NCI-H1436 (cell line): Measurements from ENCODE around the gene SPRY4.
"Not testable (repeated sequence)": the region's sequence is repeated elsewhere in the genome, so short reads cannot be mapped to it uniquely, and the experiment has no call there.

Experiments
- DNase-seq: peaks from one replicate; lab custom pipeline; 2025; lab: John Stamatoyannopoulos, UW

SPRY4 gene, protein sequence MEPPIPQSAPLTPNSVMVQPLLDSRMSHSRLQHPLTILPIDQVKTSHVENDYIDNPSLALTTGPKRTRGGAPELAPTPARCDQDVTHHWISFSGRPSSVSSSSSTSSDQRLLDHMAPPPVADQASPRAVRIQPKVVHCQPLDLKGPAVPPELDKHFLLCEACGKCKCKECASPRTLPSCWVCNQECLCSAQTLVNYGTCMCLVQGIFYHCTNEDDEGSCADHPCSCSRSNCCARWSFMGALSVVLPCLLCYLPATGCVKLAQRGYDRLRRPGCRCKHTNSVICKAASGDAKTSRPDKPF

DNA sequence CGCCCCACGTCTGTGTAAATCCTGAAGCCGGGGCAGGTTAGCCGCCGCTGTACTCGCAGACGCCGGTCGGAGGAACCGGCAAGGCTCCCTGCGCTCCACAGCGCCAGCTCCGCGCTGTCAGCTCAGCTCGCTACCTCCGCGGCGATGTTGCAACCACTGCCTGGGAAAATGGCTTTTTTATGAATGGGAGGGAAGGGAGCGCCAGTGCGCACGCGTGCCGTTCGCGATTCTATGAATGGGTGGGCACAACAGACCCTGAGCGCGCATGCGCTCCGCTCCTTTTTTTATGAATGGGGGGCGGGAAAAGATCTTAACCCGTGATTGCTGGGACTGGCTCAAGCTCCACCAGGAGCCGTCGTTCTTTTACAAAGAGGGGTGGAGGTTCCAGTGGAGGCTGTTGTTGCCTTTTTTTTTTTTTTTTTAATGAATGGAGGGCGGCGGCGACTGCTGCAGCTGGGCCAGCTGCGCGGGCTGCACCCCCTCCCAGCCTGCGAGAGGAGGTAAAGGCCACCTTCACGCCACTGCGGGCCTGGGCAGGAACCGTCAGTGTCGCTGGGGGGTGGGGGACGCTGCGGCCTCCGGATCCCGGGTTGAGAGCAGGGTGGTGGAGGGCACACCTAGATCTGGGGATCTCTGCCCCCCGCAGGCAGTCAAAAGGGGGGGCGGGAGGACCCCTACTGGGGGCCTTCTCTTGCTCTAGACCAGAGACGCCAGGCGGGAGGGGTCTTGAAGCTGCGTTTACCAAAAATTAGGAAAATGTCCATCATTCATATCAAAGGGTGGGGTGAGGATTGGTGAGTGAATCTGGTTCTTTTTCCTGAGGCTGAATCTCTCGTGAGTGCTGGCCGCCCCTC is at the start of gene SPRY4:
Gene SPRY4 (minus strand): TSS at position 151 of the 854 bp plus-strand sequence. CDS start 9,913 bp downstream, outside the sequence.
- DNase-seq, result peak; percentile 94

DNA sequence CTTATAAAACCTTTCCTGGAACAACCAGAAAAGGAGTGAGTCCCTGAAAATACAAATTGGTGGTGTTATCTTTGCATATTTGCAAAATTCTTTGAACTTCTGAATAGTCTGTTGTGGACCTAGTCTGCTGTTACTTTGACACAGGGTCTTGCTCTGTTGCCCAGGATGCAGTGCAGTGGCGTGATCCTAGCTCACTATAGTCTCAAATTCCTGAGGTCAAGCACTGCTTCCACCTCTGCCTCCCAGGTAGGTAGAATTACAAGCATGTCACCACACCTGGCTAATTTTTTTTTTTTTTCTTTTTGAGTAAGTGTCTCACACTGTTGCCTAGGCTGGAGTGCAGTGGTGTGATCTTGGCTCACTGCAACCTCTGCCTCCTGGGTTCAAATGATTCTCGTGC is 43.7 kb upstream of the SPRY4 start:
- no peak for DNase-seq

DNA sequence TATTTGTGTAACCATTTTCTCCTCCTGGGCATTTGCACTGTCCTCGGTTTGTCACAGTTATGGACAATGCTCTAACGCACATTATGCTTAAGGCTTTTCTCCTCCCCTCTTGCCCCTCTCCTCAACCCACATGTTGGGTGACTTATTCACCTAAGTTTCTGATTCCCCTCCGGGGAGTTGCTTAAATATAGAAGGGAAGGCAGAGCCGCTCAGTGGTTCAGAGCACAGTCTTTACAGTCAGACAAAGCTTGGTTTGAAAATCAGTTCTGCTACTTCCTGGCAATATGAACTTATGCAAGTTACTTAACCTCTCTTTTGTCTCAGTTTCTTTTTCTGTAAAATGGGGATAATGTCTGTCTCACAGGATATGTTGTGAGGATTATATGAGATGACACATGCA is 41.2 kb upstream of the SPRY4 start:
- no peak for DNase-seq

DNA sequence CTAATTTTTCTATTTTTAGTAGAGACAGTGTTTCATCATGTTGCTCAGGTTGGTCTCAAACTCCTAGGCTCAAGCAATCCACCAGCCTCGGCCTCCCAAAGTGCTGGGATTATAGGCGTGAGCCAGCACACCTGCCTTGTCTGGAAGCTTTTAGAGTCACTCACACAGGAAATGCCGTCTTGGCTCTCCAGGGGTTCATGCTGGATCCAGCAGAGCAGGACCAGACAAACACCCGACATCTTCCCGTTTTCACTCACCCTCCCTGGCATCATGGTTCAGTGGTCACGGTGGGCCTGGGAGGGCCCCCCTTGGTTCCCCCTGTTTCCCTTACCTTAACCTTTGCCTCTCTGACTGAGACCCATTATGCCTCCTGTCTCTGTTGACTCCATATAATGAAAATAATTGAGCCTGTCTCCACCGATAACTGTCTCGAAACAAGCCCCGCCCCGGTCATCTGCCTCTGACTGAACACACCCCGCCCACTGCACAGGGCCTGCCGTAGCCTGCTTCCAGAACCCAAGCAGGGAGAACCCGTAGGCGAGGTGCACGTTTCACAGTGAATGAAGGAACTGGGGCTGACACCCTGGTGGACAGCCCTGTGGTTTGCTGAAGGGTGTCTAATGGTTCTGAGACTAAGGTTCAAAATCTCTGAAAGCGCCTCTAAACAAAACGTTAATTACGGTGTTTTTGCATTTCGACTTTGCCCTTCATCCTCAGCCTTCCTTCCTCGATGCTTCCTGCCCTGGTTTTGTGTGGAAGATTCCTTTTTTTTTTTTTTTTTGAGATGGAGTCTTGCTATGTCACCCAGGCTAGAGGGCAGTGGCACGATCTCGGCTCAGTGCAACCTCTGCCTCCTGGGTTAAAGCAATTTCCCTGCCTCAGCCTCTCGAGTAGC is 39.7 kb upstream of the SPRY4 start:
- peak; percentile 81 for DNase-seq

DNA sequence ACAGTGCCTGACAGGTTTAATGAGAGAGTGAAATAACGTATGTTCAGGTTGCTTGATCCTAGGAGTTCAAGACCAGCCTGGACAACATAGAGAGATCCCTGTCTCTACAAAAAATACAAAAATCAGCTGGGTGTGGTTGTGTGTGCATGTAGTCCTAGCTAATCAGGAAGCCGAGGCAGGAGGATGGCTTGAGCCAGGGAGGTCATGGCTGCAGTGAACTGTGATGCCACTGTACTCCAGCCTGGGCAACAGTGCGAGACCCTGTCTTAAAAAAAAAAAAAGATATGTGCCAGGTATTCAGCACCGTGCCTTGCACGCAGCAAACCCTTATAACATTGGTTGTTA is 38.8 kb upstream of the SPRY4 start:
- DNase-seq, result no peak

DNA sequence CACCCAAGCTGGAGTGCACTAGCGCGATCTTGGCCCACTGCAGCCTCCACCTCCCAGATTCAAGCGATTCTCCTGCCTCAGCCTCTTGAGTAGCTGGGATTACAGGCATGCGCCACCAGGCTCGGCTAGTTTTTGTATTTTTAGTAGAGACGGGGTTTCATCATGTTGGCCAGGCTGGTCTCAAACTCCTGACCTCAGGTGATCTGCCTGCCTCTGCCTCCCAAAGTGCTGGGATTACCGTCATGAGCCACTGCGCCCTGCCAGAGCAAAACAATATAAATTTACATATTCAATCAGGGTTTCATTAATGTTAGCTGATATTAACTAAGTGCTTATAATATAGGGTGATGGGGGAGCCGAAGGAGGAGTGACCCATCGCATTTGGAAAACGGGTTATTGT is 37.4 kb upstream of the SPRY4 start:
- DNase-seq, result not testable (repeated sequence)

DNA sequence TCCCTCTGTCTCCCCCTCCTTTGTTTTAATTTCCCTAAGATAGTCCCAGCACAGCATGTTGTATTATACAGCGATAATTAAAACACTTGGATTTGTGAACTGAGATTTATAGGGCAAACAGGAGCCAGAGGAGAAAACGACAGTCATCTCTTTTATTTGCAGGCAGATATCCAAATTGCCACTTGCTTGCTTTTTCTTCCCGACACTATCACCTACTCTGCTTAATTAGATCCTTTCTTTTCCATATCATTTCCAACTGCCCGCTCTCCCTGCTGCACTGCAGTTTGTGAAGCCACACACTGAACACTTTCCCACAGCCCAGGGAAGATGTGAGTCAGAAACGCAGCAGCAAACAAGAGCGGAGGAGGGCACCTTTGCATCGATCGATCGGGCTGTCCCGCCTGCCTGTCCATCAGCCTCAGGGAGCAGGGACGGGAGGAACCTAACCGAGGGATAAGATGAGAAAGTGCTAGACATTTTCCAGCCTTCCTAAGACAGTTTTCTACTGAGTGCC is 35.8 kb upstream of the SPRY4 start:
- no peak for DNase-seq

DNA sequence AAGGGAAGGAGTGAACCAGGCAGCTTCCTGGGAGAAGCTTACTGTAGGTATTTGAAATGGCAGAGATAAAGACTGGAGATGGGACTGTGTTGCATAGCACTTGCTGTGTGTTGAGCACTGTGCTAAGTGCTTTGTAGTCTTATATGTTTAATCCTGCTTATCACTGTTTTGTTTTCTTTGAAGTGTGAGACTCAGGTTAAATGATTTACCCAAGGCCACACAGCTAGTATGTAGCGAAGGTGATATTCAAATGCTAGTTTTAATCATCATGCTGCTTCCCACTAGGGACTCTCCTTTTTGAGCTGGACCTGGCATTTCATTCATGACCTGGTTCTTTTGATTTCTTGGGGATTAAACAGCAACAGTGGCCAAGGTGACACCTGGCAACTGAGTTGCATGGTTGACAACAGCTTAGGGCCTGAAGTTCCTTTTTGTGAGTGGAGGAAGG is 35.3 kb upstream of the SPRY4 start:
- no peak for DNase-seq

DNA sequence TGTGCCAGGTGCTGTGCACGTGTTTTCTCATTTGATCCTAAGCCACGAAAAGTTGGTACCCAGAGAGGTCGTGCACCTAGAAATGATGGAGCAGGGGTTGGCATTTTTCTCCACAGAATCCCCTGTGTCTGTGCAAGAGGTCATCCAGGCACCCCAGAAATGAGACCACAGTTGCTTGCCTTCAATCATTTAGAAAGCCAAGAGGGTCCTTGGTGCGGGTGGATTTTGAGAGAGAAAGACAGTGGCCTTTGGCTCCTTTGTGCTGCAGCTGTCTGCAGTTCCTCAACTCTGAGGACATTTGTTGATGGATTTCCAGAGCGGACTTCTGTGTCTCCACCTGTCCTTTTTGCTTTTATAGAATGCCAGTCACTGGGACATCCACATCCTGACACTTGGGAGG is 33.8 kb upstream of the SPRY4 start:
- DNase-seq, result no peak

DNA sequence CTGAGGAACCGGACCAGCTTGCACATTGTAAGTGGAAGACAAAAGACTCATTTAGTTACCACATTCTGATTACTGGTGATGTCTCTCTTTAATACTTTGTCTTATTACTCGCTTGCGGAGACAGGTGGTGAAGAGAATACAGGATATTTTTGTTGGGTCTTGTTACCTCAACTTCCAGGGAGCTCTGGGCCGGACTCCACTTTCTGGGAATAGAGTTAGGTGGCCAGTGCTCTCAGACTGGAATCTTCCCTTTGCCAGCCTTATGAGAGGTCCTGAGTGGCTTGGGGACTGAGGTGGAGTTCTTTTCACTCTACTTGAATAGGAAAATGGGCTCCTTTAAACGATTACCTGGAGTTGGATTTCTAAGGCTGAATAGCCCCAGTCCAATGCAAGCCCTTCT is 33.3 kb upstream of the SPRY4 start:
- no peak for DNase-seq

DNA sequence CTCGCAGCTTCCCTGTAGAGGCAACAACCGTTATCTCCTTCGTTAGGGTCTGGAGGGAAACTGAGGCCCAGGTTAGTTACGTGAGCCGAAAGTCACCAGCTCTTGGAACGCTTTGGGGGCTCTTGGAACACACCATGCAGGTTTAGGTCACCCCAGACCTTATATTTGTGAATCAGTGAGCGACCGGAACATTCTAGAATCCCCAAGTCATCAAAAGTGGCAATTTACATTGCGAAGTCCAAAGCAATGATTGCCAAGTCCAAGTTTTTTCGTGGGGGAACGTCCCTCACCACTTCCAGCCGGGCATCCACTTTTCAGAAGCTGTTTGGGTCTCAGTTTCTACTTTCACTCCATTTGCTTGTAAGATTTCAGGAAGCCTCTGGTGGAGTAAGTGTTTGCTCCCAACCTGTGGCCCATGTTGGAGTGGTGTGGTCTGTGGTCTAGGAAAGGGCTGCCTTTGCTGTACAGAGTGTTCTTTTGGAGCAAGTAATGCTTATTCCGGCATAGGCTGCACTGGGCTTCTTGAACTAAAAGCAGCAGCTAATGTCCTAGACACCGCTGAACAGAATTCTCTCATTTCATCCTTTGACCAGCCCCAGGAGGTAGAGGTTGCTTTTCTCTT is 32.8 kb upstream of the SPRY4 start:
- no peak for DNase-seq

DNA sequence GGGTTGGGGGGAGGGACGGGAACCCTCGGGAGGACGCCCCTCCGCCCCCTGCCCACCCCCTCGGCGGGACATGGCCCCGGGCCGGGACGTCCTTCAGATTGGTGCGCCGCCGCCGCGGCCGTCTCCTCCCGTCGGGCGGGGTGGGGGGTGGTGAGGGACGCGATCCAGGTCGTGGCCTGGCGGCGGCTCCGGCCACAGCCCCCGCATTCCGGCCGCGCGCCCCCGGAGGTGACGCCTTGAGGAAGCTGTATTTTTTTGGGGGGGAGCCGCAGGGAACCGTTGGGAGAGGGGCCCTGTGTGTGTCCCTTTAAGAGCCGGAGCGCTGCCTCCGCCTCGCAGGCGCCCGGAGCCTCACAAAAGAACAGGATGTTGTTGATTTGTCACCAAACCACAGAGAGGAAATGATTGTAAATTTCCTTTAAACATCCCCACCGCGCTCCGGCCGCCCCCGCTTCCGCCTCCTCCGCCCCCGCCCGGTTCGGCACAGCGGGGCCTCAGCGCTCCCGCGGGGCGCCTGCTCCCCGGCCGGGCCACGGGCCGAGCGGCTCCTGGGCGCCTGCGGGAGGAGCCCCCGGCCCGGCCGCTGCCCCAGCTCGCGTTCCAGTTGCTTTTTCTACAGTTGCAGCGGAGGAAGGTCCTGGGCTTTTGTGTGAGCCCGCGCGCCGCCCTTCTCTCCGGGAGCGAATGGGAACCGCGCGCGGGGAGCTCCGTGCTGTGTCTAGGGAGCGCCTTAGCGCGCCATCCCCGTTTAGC is 32.1 kb upstream of the SPRY4 start:
- DNase-seq, result peak; percentile 51

DNA sequence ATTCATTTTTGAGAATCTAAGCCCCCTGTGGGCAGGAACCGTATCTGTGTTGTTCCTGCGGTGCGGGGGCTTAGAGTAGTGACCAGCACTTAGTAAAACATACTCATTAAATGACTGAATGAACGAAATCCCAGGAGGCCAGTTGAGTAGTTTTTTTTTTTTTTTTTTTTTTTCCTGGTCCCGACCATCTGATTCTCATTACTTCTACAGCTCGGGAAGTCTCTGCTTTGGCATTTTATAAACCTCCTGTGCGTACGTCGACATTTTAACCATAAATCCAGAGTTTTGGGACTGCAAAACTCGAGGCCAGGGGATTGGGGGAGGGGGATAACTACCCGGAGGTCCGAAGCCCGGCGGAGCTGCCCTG is 31.5 kb upstream of the SPRY4 start:
- no peak for DNase-seq

DNA sequence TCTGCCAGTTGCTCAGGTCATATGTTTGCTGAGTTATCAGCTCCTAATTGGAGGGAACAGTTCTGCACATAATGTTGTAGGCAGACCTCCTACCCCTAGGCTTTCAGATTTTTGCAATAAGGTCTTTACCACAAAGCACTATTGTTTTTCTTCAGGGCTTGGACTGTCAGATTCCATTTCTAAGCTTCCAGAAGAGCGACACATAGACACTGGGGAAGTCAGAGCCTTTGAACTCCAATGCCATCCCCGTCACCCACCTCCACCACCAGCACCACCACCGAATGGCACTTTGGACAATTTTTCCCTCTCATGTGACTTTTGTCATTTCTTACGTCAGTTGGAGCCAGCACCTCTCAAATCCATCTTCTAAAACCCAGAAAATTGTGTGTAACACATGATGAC is 28.3 kb upstream of the SPRY4 start:
- no peak for DNase-seq

DNA sequence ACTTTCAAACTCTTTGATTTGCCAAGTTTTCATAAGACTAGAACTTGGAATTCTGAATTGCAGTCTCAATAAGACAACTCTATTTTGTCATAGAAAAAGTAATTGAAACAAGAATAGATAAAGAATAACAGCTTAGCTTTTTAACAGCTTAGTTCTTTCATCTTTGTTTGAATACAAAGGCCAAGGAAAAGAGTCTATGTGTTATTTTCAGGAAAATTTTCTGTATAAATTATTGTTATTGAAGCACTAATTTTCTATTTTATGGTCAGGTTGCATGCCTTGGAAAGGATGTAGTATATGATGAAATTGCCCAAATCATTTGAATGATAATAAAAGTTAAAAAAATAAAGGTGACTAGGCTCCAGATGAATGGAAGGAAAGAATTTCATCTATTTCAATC is 25.2 kb upstream of the SPRY4 start:
- no peak for DNase-seq

DNA sequence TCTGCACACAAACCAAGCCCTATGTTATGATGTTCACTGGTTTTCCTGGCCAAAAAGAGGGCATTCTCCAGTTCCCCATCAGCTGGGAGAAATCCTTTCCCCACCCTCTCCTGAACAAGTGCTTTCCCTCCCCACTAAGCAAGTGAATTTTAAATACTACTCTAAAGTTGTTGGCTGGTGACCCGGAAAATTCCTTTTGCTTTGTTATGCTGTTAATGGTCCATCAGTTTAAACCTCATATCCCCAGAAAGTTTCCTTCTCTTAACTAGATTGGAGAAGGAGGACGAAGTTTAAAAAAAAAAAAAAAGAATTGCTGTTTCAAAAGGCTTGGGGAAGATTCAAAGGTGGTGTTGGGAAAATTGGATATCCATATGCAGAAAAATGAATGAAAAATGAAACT is 21.9 kb upstream of the SPRY4 start:
- DNase-seq, result no peak

DNA sequence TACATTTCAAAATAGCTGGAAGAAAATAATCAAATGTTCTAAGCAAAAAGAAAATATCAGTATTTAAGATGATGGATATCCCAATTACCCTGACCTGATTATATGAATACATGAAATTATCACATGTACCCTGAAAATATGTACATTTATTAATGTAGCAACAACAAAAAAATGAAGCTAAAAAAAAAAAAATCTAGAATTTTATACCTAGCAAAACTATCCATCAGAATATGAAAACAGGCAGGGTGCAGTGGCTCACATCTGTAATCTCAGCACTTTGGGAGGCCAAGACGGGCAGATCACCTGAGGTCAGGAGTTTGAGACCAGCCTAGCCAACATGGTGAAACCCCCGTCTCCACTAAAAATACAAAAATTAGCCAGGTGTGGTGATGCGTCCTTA is 20.1 kb upstream of the SPRY4 start:
- not testable (repeated sequence) for DNase-seq

DNA sequence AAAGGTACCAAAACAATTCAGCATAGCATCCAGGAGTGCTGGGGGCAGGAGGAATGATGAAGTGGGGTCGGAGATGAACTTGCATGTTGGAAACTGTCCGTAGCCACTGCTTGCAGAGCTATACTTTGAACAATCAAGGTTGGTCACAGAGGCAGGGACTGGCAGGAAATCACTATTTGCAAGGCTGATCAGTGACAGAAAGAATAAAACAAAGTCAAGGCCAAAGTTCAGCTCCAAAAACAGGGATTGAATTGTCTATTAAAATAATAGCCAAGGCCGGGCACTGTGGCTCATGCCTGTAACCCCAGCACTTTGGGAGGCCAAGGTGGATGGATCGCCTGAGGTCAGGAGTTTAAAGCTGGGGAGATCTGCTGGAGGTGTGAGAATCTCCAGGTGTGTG is 18.7 kb upstream of the SPRY4 start:
- DNase-seq, result no peak

DNA sequence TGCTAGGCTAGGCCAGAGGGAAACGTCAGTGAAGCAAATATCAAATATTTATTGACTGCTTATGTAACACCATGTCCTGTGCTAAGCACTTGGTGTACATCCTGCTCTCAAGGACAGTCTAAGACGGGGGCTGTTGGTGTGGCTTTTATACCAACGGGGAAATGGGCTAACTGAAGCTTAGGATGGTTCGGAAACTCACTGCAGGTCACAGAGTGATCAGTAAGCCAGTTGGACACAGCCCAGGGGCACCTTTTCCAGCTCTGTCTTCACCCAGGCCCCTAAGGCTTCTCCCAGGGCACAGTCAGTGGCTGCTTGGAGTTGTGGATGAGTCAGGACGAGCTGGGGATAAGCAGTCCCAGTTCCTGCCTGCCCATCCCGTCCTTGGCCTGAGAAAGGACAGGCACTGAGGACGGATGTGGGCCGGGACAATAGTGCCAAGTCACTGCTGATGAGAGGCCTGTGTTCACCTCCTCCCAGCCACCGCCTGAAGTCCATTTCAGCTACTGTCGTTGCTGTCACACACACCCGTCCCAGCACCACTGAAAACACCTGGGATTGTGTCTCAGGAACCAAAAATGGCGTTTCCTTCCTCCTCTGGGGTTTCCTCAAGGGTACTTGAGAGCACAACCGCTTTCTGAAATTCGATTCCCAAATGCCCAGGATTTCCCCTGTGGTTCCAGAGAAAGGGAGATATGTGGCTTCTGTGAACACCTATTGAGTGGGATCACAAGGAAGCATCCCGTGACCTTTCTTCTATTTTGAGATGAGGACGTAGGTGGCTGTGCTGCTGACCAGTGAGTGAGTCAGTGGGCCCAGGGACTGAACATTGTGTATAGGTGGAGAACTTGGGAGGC is 17.5 kb upstream of the SPRY4 start:
- no peak for DNase-seq

DNA sequence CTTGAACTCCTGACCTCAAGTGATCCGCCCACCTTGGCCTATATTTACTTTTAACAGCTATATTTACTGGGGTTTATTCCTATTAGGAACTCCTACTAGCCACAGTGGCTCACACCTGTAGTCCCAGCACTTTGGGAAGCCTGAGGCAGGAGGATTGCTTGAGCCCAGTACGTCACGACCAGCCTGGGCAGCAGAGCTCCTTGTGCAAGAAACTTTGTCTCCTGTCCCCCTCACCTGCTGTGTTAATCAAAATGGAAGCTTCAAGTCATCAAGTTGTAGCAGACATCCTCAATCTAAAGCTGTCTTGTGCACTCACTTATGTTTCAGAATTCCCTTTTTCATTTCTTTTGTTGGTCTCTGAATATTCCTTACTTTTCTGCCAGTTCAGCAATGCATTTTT is 15.0 kb upstream of the SPRY4 start:
- DNase-seq, result no peak
